ENCODE measurements around the gene AGO3.
"Not testable (repeated sequence)": the region's sequence is repeated elsewhere in the genome, so short reads cannot be mapped to it uniquely, and the experiment has no call there.

Gene AGO3

GRCh38 chr1:36014722-36015220 is 83.9 kb downstream of the AGO3 start:
- DNase-seq: no peak

GRCh38 chr1:36016686-36017085 is 85.8 kb downstream of the AGO3 start:
- no peak for DNase-seq

GRCh38 chr1:36023098-36023769 is 92.3 kb downstream of the AGO3 start:
- no peak for DNase-seq

GRCh38 chr1:36024024-36024423 is 93.1 kb downstream of the AGO3 start:
- DNase-seq: not testable (repeated sequence)

- no peak for DNase-seq
These were observed 93.9 kb downstream of the AGO3 start for GRCh38 chr1:36024847-36025246.

- DNase-seq: no peak
These were observed 96.9 kb downstream of the AGO3 start for GRCh38 chr1:36027766-36028165.

- DNase-seq: no peak
These were observed 100.5 kb downstream of the AGO3 start for GRCh38 chr1:36031441-36031840.

- DNase-seq: no peak
These were observed 103.8 kb downstream of the AGO3 start for GRCh38 chr1:36034692-36035091.

GRCh38 chr1:36035154-36035553 is 104.2 kb downstream of the AGO3 start:
- DNase-seq: no peak

GRCh38 chr1:36040238-36040637 is 109.3 kb downstream of the AGO3 start:
- no peak for DNase-seq

GRCh38 chr1:36051821-36052220 is 120.9 kb downstream of the AGO3 start:
- DNase-seq: no peak

- DNase-seq: no peak
These were observed 123.1 kb downstream of the AGO3 start for GRCh38 chr1:36053978-36054377.

- no peak for DNase-seq
These were observed 124.8 kb downstream of the AGO3 start for GRCh38 chr1:36055706-36056105.

- DNase-seq: no peak
These were observed 131.4 kb downstream of the AGO3 start for GRCh38 chr1:36062315-36062714.

- no peak for DNase-seq
These were observed 137.0 kb downstream of the AGO3 start for GRCh38 chr1:36067871-36068270.

- no peak for DNase-seq
These were observed 138.0 kb downstream of the AGO3 start for GRCh38 chr1:36068866-36069265.

- DNase-seq: no peak
These were observed 139.4 kb downstream of the AGO3 start for GRCh38 chr1:36070349-36070748.

- no peak for DNase-seq
These were observed 146.2 kb downstream of the AGO3 start for GRCh38 chr1:36076979-36077573.

GRCh38 chr1:36080236-36080635 is 149.3 kb downstream of the AGO3 start:
- DNase-seq: no peak

GRCh38 chr1:36080801-36081200 is 149.9 kb downstream of the AGO3 start:
- no peak for DNase-seq

- no peak for DNase-seq
These were observed 151.1 kb downstream of the AGO3 start for GRCh38 chr1:36081926-36082485.

- no peak for DNase-seq
These were observed 152.3 kb downstream of the AGO3 start for GRCh38 chr1:36083219-36083618.

GRCh38 chr1:36083635-36084496 is 153.0 kb downstream of the AGO3 start, which contains the start of gene TEKT2:
TEKT2 (plus strand) TSS chr1:36084094; CDS start chr1:36084922, 828 bp downstream.
- no peak for DNase-seq
